SK-N-SH (cell line): Measurements from ENCODE around the gene PTPRG.

Experiments
- CHD2 ChIP-seq: fragments of 150-350 bp; IDR thresholded peaks from 2 replicates; pipeline ENCODE4 v1.6.1; 2018; ENCODE audit warnings: low read length; ENCODE audit not compliant: partially characterized antibody
- CTCF ChIP-seq: fragments of 200-600 bp; sonication (generic); IDR thresholded peaks from 2 replicates; pipeline ENCODE4 v1.6.1; 2017; ENCODE audit warnings: antibody characterized with exemption, mild to moderate bottlenecking, moderate library complexity
- ELF1 ChIP-seq: IDR thresholded peaks from 2 replicates; pipeline ENCODE4 v1.4.0; 2012
- FOXJ3 ChIP-seq: sonication (generic); formaldehyde crosslinking; IDR thresholded peaks from 2 replicates; pipeline ENCODE4 v1.5.1; 2020; ENCODE audit warnings: mild to moderate bottlenecking, missing genetic modification reagents
- MXI1 ChIP-seq: IDR thresholded peaks from 2 replicates; pipeline ENCODE4 v1.6.1; 2012; ENCODE audit warnings: mild to moderate bottlenecking, low read depth, low read length, improper control_type of control experiment
- RAD21 ChIP-seq: IDR thresholded peaks from 2 replicates; pipeline ENCODE4 v1.6.1; 2012; ENCODE audit warnings: mild to moderate bottlenecking, low read length
- SIN3A ChIP-seq: IDR thresholded peaks from 2 replicates; pipeline ENCODE4 v1.6.1; 2012; ENCODE audit warnings: low read depth, mild to moderate bottlenecking, low read length, moderate library complexity, borderline replicate concordance
- TEAD4 ChIP-seq: IDR thresholded peaks from 2 replicates; pipeline ENCODE4 v1.4.0; 2012; ENCODE audit warnings: mild to moderate bottlenecking, borderline replicate concordance; ENCODE audit not compliant: insufficient read depth
- YY1 ChIP-seq: IDR thresholded peaks from 2 replicates; pipeline ENCODE4 v1.4.0; 2012; ENCODE audit warnings: low read depth, mild to moderate bottlenecking
- TF ChIP-seq, protein P1 (sequence below): fragments of 150-350 bp; IDR thresholded peaks from 2 replicates; pipeline ENCODE4 v1.6.1; 2017; ENCODE audit warnings: antibody characterized with exemption, low read length, low read depth, borderline replicate concordance

GRCh38 chr3:61629442-61629841 lies 68.1 kb downstream of the PTPRG start:
- no peak for TF ChIP-seq CTCF
- TF ChIP-seq, protein P1, sequence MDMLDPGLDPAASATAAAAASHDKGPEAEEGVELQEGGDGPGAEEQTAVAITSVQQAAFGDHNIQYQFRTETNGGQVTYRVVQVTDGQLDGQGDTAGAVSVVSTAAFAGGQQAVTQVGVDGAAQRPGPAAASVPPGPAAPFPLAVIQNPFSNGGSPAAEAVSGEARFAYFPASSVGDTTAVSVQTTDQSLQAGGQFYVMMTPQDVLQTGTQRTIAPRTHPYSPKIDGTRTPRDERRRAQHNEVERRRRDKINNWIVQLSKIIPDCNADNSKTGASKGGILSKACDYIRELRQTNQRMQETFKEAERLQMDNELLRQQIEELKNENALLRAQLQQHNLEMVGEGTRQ = no peak
- TF ChIP-seq TEAD4 = no peak
- no peak for TF ChIP-seq RAD21
- no peak for TF ChIP-seq MXI1
- TF ChIP-seq CHD2 = no peak
- no peak for TF ChIP-seq YY1
- TF ChIP-seq SIN3A = no peak
- TF ChIP-seq FOXJ3 (CRISPR knock-in tag) = no peak
- no peak for TF ChIP-seq ELF1
